K562 (cell line): ENCODE results near the gene DBNDD2. TPM values are rescaled to one million over a fixed set of nuclear protein-coding genes. Genes with fewer than 3 reads are reported as not detected.

ENCODE experiments used
- ERF ChIP-seq: fragments of 450-650 bp; formaldehyde crosslinking; IDR thresholded peaks from 2 replicates; pipeline ENCODE4 v1.4.0; 2020; ENCODE audit warnings: mild to moderate bottlenecking, mixed read lengths
- EWSR1 ChIP-seq: fragments of 450-650 bp; IDR thresholded peaks from 2 replicates; pipeline ENCODE4 v1.6.1; 2018; ENCODE audit warnings: borderline replicate concordance, mild to moderate bottlenecking, low read depth, moderate library complexity; ENCODE audit not compliant: partially characterized antibody
- HDAC3 ChIP-seq: fragments of 450-650 bp; IDR thresholded peaks from 2 replicates; pipeline ENCODE4 v1.6.1; 2018; ENCODE audit warnings: borderline replicate concordance, mild to moderate bottlenecking, moderate library complexity; ENCODE audit not compliant: partially characterized antibody
- HEY1 ChIP-seq: fragments of 250-450 bp; sonication (Bioruptor Pico); IDR thresholded peaks from 2 replicates; pipeline ENCODE4 v1.5.0; 2020; ENCODE audit warnings: mild to moderate bottlenecking, moderate library complexity, borderline replicate concordance
- RFX7 ChIP-seq: fragments of 250-450 bp; sonication (Bioruptor Pico); IDR thresholded peaks from 2 replicates; pipeline ENCODE4 v1.5.1; 2021; ENCODE audit warnings: mild to moderate bottlenecking
- RUNX1 ChIP-seq: sonication (generic); IDR thresholded peaks from 2 replicates; pipeline ENCODE4 v1.6.1; 2016; ENCODE audit warnings: antibody characterized with exemption, low read depth
- TAF15 ChIP-seq: fragments of 200-400 bp; formaldehyde crosslinking; IDR thresholded peaks from 2 replicates; pipeline ENCODE4 v1.6.1; 2017; ENCODE audit warnings: mild to moderate bottlenecking, low read depth, low read length, moderate library complexity
- ZNF76 ChIP-seq: fragments of 250-450 bp; sonication (Bioruptor Pico); IDR thresholded peaks from 2 replicates; pipeline ENCODE4 v1.4.0; 2020; ENCODE audit warnings: mild to moderate bottlenecking, moderate library complexity, borderline replicate concordance
- polyA plus RNA-seq, 8 experiments: library from polyadenylated mRNA; depleted of rRNA in 4 of 8; stranded (reverse) in 5 of 8; unstranded in 3 of 8; fragments of >200 nt; fragmentation: Nextera tagmentation in 2 of 8; fragmentation: Illumina TruSeq in 1 of 8; extraction: Ambion mirVana in 2 of 8; extraction: Trizol in 1 of 8; gene quantifications; 2 replicates each; pipeline versions ENCODE4 v1.2.1 to v1.2.3, GENCODE V29; 2011 to 2014; ENCODE audit warnings: inconsistent platforms in 1 of 8, missing spikeins in 1 of 8
- total RNA-seq, 7 experiments: library from RNA; depleted of rRNA in 6 of 7; stranded (reverse); fragments of >200 nt in 6 of 7; fragmentation: Illumina TruSeq in 2 of 7; extraction: Trizol in 2 of 7; gene quantifications; 2 replicates each; pipeline versions ENCODE4 v1.2.1 to v1.2.3, GENCODE V29; 2011 to 2021; ENCODE audit warnings: low replicate concordance in 1 of 7
- TF ChIP-seq, protein P1 (sequence below): sonication (generic); formaldehyde crosslinking; IDR thresholded peaks from 2 replicates; pipeline ENCODE4 v1.8.1; 2023; ENCODE audit warnings: mild to moderate bottlenecking, missing genetic modification reagents
- TF ChIP-seq, protein P2 (sequence below): sonication (generic); formaldehyde crosslinking; IDR thresholded peaks from 2 replicates; pipeline ENCODE4 v1.5.0; 2020; ENCODE audit warnings: missing genetic modification reagents
- TF ChIP-seq, protein P3 (sequence below): fragments of 250-450 bp; sonication (Bioruptor Pico); IDR thresholded peaks from 2 replicates; pipeline ENCODE4 v1.4.0; 2020; ENCODE audit warnings: mild to moderate bottlenecking, moderate library complexity
- TF ChIP-seq, protein P4 (sequence below): fragments of 250-450 bp; sonication (Bioruptor Pico); IDR thresholded peaks from 2 replicates; pipeline ENCODE4 v1.4.0; 2020; ENCODE audit warnings: mild to moderate bottlenecking, moderate library complexity, borderline replicate concordance

Gene DBNDD2
- total and polyA plus RNA-seq, 9 of the 15 experiments (the other 6 are each of a cell fraction or from before 2014, with no cell fraction given): 12.8 to 64.0 (median 35.8) TPM

DNA sequence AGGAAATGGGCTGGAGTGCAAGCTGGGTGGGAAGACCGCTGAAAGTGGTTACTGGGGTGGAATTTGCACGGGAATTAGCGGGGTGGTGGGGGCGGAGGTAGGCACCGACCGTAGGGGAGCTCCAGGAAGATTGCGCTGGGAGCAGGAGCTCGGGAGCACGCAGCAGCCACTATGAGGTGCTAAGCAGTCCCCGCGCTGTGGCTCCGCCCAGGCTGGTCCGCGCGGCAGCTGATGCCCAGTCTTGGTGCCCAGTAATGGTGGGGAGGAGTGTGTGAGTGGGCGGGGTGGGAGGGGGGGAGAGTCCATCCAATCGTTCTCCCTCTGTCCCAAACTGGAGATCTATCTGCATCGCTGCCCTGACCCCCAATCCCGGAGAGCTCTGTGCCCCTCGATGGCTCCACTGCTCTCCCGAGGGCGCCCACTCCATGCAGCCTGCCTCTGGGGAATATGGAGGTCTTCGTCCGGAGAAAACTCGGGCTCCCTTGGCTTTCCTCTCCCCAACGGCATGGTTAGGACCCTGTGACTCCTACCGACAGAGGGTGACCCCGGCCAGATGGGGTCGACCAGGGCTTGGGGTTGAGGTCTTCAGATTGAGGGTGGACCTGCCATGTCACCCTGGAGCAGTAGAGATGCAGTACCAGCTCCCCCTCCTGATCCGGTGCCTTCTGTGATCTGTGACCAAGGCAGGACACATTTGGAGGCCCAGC, 35.3 kb upstream of the DBNDD2 start (continued):
- TF ChIP-seq, protein P1, sequence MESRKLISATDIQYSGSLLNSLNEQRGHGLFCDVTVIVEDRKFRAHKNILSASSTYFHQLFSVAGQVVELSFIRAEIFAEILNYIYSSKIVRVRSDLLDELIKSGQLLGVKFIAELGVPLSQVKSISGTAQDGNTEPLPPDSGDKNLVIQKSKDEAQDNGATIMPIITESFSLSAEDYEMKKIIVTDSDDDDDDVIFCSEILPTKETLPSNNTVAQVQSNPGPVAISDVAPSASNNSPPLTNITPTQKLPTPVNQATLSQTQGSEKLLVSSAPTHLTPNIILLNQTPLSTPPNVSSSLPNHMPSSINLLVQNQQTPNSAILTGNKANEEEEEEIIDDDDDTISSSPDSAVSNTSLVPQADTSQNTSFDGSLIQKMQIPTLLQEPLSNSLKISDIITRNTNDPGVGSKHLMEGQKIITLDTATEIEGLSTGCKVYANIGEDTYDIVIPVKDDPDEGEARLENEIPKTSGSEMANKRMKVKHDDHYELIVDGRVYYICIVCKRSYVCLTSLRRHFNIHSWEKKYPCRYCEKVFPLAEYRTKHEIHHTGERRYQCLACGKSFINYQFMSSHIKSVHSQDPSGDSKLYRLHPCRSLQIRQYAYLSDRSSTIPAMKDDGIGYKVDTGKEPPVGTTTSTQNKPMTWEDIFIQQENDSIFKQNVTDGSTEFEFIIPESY (CRISPR knock-in tag): no peak
- TF ChIP-seq EWSR1: no peak
- TF ChIP-seq RUNX1: no peak
- TF ChIP-seq, protein P2, sequence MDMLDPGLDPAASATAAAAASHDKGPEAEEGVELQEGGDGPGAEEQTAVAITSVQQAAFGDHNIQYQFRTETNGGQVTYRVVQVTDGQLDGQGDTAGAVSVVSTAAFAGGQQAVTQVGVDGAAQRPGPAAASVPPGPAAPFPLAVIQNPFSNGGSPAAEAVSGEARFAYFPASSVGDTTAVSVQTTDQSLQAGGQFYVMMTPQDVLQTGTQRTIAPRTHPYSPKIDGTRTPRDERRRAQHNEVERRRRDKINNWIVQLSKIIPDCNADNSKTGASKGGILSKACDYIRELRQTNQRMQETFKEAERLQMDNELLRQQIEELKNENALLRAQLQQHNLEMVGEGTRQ (CRISPR knock-in tag): no peak
- TF ChIP-seq HDAC3: no peak
- TF ChIP-seq, protein P3, sequence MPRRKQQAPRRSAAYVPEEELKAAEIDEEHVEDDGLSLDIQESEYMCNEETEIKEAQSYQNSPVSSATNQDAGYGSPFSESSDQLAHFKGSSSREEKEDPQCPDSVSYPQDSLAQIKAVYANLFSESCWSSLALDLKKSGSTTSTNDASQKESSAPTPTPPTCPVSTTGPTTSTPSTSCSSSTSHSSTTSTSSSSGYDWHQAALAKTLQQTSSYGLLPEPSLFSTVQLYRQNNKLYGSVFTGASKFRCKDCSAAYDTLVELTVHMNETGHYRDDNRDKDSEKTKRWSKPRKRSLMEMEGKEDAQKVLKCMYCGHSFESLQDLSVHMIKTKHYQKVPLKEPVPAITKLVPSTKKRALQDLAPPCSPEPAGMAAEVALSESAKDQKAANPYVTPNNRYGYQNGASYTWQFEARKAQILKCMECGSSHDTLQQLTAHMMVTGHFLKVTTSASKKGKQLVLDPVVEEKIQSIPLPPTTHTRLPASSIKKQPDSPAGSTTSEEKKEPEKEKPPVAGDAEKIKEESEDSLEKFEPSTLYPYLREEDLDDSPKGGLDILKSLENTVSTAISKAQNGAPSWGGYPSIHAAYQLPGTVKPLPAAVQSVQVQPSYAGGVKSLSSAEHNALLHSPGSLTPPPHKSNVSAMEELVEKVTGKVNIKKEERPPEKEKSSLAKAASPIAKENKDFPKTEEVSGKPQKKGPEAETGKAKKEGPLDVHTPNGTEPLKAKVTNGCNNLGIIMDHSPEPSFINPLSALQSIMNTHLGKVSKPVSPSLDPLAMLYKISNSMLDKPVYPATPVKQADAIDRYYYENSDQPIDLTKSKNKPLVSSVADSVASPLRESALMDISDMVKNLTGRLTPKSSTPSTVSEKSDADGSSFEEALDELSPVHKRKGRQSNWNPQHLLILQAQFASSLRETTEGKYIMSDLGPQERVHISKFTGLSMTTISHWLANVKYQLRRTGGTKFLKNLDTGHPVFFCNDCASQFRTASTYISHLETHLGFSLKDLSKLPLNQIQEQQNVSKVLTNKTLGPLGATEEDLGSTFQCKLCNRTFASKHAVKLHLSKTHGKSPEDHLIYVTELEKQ (CRISPR knock-in tag): no peak
- no peak for TF ChIP-seq TAF15
- TF ChIP-seq, protein P4, sequence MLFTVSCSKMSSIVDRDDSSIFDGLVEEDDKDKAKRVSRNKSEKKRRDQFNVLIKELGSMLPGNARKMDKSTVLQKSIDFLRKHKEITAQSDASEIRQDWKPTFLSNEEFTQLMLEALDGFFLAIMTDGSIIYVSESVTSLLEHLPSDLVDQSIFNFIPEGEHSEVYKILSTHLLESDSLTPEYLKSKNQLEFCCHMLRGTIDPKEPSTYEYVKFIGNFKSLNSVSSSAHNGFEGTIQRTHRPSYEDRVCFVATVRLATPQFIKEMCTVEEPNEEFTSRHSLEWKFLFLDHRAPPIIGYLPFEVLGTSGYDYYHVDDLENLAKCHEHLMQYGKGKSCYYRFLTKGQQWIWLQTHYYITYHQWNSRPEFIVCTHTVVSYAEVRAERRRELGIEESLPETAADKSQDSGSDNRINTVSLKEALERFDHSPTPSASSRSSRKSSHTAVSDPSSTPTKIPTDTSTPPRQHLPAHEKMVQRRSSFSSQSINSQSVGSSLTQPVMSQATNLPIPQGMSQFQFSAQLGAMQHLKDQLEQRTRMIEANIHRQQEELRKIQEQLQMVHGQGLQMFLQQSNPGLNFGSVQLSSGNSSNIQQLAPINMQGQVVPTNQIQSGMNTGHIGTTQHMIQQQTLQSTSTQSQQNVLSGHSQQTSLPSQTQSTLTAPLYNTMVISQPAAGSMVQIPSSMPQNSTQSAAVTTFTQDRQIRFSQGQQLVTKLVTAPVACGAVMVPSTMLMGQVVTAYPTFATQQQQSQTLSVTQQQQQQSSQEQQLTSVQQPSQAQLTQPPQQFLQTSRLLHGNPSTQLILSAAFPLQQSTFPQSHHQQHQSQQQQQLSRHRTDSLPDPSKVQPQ (CRISPR knock-in tag): no peak
- no peak for TF ChIP-seq ZNF76 (CRISPR knock-in tag)
- TF ChIP-seq ERF: no peak
- TF ChIP-seq RFX7 (CRISPR knock-in tag): no peak
- no peak for TF ChIP-seq HEY1
- TF ChIP-seq, all 486 proteins: peak for 0
